Peyer's patch (tissue), 4 donors: ENCODE measurements around the gene SLC26A2.

Experiments used
- POLR2A ChIP-seq, 2 donors: fragments of 450-650 bp; IDR thresholded peaks; one replicate each; pipeline ENCODE4 v1.5.1; 2017; ENCODE audit warnings: antibody characterized with exemption in 2 of 2, mild to moderate bottlenecking in 2 of 2, moderate library complexity in 2 of 2
- TF ChIP-seq, protein P1 (sequence below), 6 experiments: fragments of 450-650 bp in 4 of 6; fragments of 200-600 bp in 2 of 6; sonication (generic) in 1 of 6; IDR thresholded peaks; one replicate each; pipeline ENCODE4 v1.5.1; 2017 to 2019; ENCODE audit warnings: antibody characterized with exemption in 6 of 6, mild to moderate bottlenecking in 3 of 6, moderate library complexity in 1 of 6

GRCh38 chr5:149956685-149957084, 3.9 kb upstream of the SLC26A2 start:
- TF ChIP-seq, protein P1, sequence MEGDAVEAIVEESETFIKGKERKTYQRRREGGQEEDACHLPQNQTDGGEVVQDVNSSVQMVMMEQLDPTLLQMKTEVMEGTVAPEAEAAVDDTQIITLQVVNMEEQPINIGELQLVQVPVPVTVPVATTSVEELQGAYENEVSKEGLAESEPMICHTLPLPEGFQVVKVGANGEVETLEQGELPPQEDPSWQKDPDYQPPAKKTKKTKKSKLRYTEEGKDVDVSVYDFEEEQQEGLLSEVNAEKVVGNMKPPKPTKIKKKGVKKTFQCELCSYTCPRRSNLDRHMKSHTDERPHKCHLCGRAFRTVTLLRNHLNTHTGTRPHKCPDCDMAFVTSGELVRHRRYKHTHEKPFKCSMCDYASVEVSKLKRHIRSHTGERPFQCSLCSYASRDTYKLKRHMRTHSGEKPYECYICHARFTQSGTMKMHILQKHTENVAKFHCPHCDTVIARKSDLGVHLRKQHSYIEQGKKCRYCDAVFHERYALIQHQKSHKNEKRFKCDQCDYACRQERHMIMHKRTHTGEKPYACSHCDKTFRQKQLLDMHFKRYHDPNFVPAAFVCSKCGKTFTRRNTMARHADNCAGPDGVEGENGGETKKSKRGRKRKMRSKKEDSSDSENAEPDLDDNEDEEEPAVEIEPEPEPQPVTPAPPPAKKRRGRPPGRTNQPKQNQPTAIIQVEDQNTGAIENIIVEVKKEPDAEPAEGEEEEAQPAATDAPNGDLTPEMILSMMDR (IDR thresholded peaks at IDR 0.05), result no peak
- no peak for TF ChIP-seq POLR2A (IDR thresholded peaks at IDR 0.05)
